Thymus (tissue), 14 donors: ENCODE results near the gene TRIM28. TPM values are rescaled to one million over a fixed set of nuclear protein-coding genes. Genes with fewer than 3 reads are reported as not detected.
"Not testable (repeated sequence)": the region's sequence is repeated elsewhere in the genome, so short reads cannot be mapped to it uniquely, and the experiment has no call there.

Experiments
- DNase-seq, 9 donors: peaks; one replicate each; pipeline ENCODE4 v3.0.0-alpha.2; 2013; ENCODE audit warnings: low spot score in 9 of 9, low read depth in 6 of 9, missing footprints in 1 of 9
- H3K27ac ChIP-seq, 2 donors: one replicate each; pipeline ENCODE4 v1.5.1; 2013; ENCODE audit warnings: control low read depth in 1 of 2, low read depth in 1 of 2, low read length in 1 of 2, mild to moderate bottlenecking in 1 of 2, moderate library complexity in 1 of 2
- H3K27me3 ChIP-seq, 2 donors: one replicate each; pipeline ENCODE4 v1.5.1; 2013; ENCODE audit warnings: low read length in 1 of 2; ENCODE audit not compliant: control insufficient read depth in 2 of 2, insufficient read depth in 1 of 2
- H3K36me3 ChIP-seq, 2 donors: one replicate each; pipeline ENCODE4 v1.5.1; 2013; ENCODE audit warnings: low read length in 1 of 2, mild to moderate bottlenecking in 1 of 2, moderate library complexity in 1 of 2; ENCODE audit not compliant: control insufficient read depth in 2 of 2, insufficient read depth in 2 of 2
- H3K4me1 ChIP-seq, 2 donors: one replicate each; pipeline ENCODE4 v1.5.1; 2013; ENCODE audit warnings: low read length in 2 of 2; ENCODE audit not compliant: control insufficient read depth in 2 of 2, insufficient read depth in 2 of 2
- H3K4me3 ChIP-seq, 2 donors: one replicate each; pipeline ENCODE4 v1.5.1; 2013; ENCODE audit warnings: low read length in 2 of 2, control low read depth in 1 of 2, mild to moderate bottlenecking in 1 of 2
- H3K9me3 ChIP-seq, 2 donors: one replicate each; pipeline ENCODE4 v1.5.1; 2013; ENCODE audit warnings: low read length in 1 of 2, mild to moderate bottlenecking in 1 of 2; ENCODE audit not compliant: control insufficient read depth in 2 of 2, insufficient read depth in 1 of 2
- WGBS: extraction: QIAGEN DNeasy Blood & Tissue Kit; methylation state at CpG from one replicate; pipeline ENCODE4 v1.1.7; 2013; 5-methylcytosine and 5-hydroxymethylcytosine counted together
- long read RNA-seq, 10 donors: transcript quantifications; one replicate each; lab custom pipeline, GENCODE V29; 2026
- polyA plus RNA-seq: library from polyadenylated mRNA; stranded (reverse); fragments of 200-250 nt; gene quantifications from one replicate; pipeline ENCODE4 v1.2.3, GENCODE V29; 2013
- total RNA-seq: library from RNA; stranded (reverse); fragments of 120-200 nt; gene quantifications from one replicate; pipeline ENCODE4 v1.2.4, GENCODE V29; 2013
- donor health status: healthy.

Gene TRIM28
- total RNA-seq (333 TPM), polyA plus RNA-seq (220 TPM)
- long read RNA-seq, donor 1, partial matches to known transcripts = 0 of 2 reads
- long read RNA-seq, donor 1, other reads (novel, unspliced or antisense) = 0 of 2 reads
- long read RNA-seq, donor 2, transcript TRIM28-201 (17 exons, 2,960 nt) = major isoform, 69 of 207 reads
- long read RNA-seq, donor 2, transcript TRIM28-213 (4 exons, 714 nt) = minor isoform, 20 of 207 reads
- long read RNA-seq, donor 2, partial matches to known transcripts = 108 of 207 reads
- long read RNA-seq, donor 2, other reads (novel, unspliced or antisense) = 7 of 207 reads
- long read RNA-seq, donor 3, transcript TRIM28-201 (17 exons, 2,960 nt) = major isoform, 37 of 81 reads
- long read RNA-seq, donor 3, transcript TRIM28-213 (4 exons, 714 nt) = minor isoform, 12 of 81 reads
- long read RNA-seq, donor 3, partial matches to known transcripts = 31 of 81 reads
- long read RNA-seq, donor 3, other reads (novel, unspliced or antisense) = 0 of 81 reads
- long read RNA-seq, donor 4, transcript TRIM28-213 (4 exons, 714 nt) = minor isoform, 14 of 50 reads
- long read RNA-seq, donor 4, transcript TRIM28-201 (17 exons, 2,960 nt) = major isoform, 18 of 50 reads
- long read RNA-seq, donor 4, partial matches to known transcripts = 16 of 50 reads
- long read RNA-seq, donor 4, other reads (novel, unspliced or antisense) = 0 of 50 reads
- long read RNA-seq, donor 5, transcript TRIM28-213 (4 exons, 714 nt) = minor isoform, 17 of 109 reads
- long read RNA-seq, donor 5, transcript TRIM28-201 (17 exons, 2,960 nt) = major isoform, 37 of 109 reads
- long read RNA-seq, donor 5, partial matches to known transcripts = 52 of 109 reads
- long read RNA-seq, donor 5, other reads (novel, unspliced or antisense) = 0 of 109 reads
- long read RNA-seq, donor 6, transcript TRIM28-213 (4 exons, 714 nt) = minor isoform, 7 of 70 reads
- long read RNA-seq, donor 6, transcript TRIM28-201 (17 exons, 2,960 nt) = major isoform, 17 of 70 reads
- long read RNA-seq, donor 6, partial matches to known transcripts = 41 of 70 reads
- long read RNA-seq, donor 6, other reads (novel, unspliced or antisense) = 0 of 70 reads
- long read RNA-seq, donor 7, transcript TRIM28-201 (17 exons, 2,960 nt) = major isoform, 9 of 30 reads
- long read RNA-seq, donor 7, transcript TRIM28-213 (4 exons, 714 nt) = minor isoform, 7 of 30 reads
- long read RNA-seq, donor 7, partial matches to known transcripts = 14 of 30 reads
- long read RNA-seq, donor 7, other reads (novel, unspliced or antisense) = 0 of 30 reads
- long read RNA-seq, donor 8, transcript TRIM28-201 (17 exons, 2,960 nt) = major isoform, 15 of 30 reads
- long read RNA-seq, donor 8, partial matches to known transcripts = 9 of 30 reads
- long read RNA-seq, donor 8, other reads (novel, unspliced or antisense) = 0 of 30 reads
- long read RNA-seq, donor 9, transcript TRIM28-201 (17 exons, 2,960 nt) = major isoform, 21 of 39 reads
- long read RNA-seq, donor 9, partial matches to known transcripts = 13 of 39 reads
- long read RNA-seq, donor 9, other reads (novel, unspliced or antisense) = 0 of 39 reads
- long read RNA-seq, donor 10, transcript TRIM28-201 (17 exons, 2,960 nt) = major isoform, 35 of 90 reads
- long read RNA-seq, donor 10, transcript TRIM28-213 (4 exons, 714 nt) = minor isoform, 9 of 90 reads
- long read RNA-seq, donor 10, partial matches to known transcripts = 45 of 90 reads
- long read RNA-seq, donor 10, other reads (novel, unspliced or antisense) = 0 of 90 reads

GRCh38 chr19:58543826-58544590, at the start of gene TRIM28:
Gene TRIM28, plus strand, starts transcription at chr19:58544064. Its CDS starts 694 bp downstream, at chr19:58544758.
- Histone ChIP-seq H3K27ac (peak within 1 kb of the TSS; percentile 93 to 100), H3K4me1 (peaks cover 12 to 29% of the 10 kb centered on the region in 2 donors), H3K36me3 (peaks cover 28 to 38% of the 10 kb centered on the region in 2 donors), H3K27me3 (peaks cover 0 to 11% of the 10 kb centered on the region in 2 donors), H3K4me3 (peak within 1 kb of the TSS; percentile 85 to 91), H3K9me3 (peaks cover 0 to 3% of the 10 kb centered on the region in 2 donors)
- WGBS = under 1% methylated on average over 73 of the region's 73 CpGs
- peak; percentile 91 to 99 (median 97) for DNase-seq

- 96% methylated on average over 8 of the region's 8 CpGs for WGBS
- H3K27ac ChIP-seq = no peak overlapping the region
- H3K4me3 ChIP-seq = no peak overlapping the region
- no peak for DNase-seq
- peaks cover 17 to 18% of the 10 kb centered on the region in 2 donors for H3K4me1 ChIP-seq
- peaks cover 0 to 15% of the 10 kb centered on the region in 2 donors for H3K9me3 ChIP-seq
- no peaks in the 10 kb centered on the region for H3K36me3 ChIP-seq
- H3K27me3 ChIP-seq = no peaks in the 10 kb centered on the region
Observed at GRCh38 chr19:58497634-58498170, 46.2 kb upstream of the TRIM28 start.

- peaks cover 0 to 15% of the 10 kb centered on the region in 2 donors for H3K9me3 ChIP-seq
- no peaks in the 10 kb centered on the region for H3K27me3 ChIP-seq
- H3K4me3 ChIP-seq = peak overlapping the region; percentile 59 to 72
- peak overlapping the region in 1 of 2 donors; percentile 73 for H3K27ac ChIP-seq
- peaks cover 17 to 18% of the 10 kb centered on the region in 2 donors for H3K4me1 ChIP-seq
- 57% methylated on average over 22 of the region's 22 CpGs for WGBS
- no peaks in the 10 kb centered on the region for H3K36me3 ChIP-seq
- no peak for DNase-seq
Observed at GRCh38 chr19:58498316-58499020, 45.4 kb upstream of the TRIM28 start.

GRCh38 chr19:58499021-58499927, 44.6 kb upstream of the TRIM28 start:
- H3K27me3 ChIP-seq = no peaks in the 10 kb centered on the region
- H3K27ac ChIP-seq = peak overlapping the region; percentile 73 to 78
- peaks cover 17 to 18% of the 10 kb centered on the region in 2 donors for H3K4me1 ChIP-seq
- H3K4me3 ChIP-seq = peak overlapping the region; percentile 59 to 72
- no peaks in the 10 kb centered on the region for H3K36me3 ChIP-seq
- peak; percentile 68 to 95 (median 88) for DNase-seq
- WGBS = 2% methylated on average over 60 of the region's 60 CpGs
- peaks cover 0 to 15% of the 10 kb centered on the region in 2 donors for H3K9me3 ChIP-seq

- Histone ChIP-seq H3K36me3 (no peaks in the 10 kb centered on the region), H3K4me3 (no peak overlapping the region), H3K9me3 (peaks cover 0 to 15% of the 10 kb centered on the region in 2 donors), H3K27ac (no peak overlapping the region), H3K4me1 (peaks cover 17 to 18% of the 10 kb centered on the region in 2 donors), H3K27me3 (no peaks in the 10 kb centered on the region)
- 97% methylated on average over 14 of the region's 14 CpGs for WGBS
- no peak for DNase-seq
Observed at GRCh38 chr19:58500242-58500641, 43.6 kb upstream of the TRIM28 start.

GRCh38 chr19:58507602-58508223, 36.2 kb upstream of the TRIM28 start:
- H3K36me3 ChIP-seq = not testable (repeated sequence)

More at GRCh38 chr19:58507602-58508223, 36.2 kb upstream of the TRIM28 start:
- WGBS = 80% methylated on average over 8 of the region's 8 CpGs
- not testable (repeated sequence) for H3K27ac ChIP-seq, H3K27me3 ChIP-seq, H3K4me1 ChIP-seq, DNase-seq, H3K4me3 ChIP-seq
- peaks cover 0 to 11% of the 10 kb centered on the region in 2 donors for H3K9me3 ChIP-seq
